Mesenteric fat pad (tissue), 1 donor: ENCODE data around the gene CNEP1R1. TPM values are rescaled to one million over a fixed set of nuclear protein-coding genes. Genes with fewer than 3 reads are reported as not detected.
"Not testable (repeated sequence)": the region's sequence is repeated elsewhere in the genome, so short reads cannot be mapped to it uniquely, and the experiment has no call there.

Source experiments
- DNase-seq: peaks from one replicate; pipeline ENCODE4 v3.0.0-alpha.2; 2020; ENCODE audit warnings: low spot score
- long read RNA-seq: library from polyadenylated mRNA; unstranded; transcript quantifications from one replicate; pipeline ENCODE4 v2.0.0, GENCODE V29; 2020
- total RNA-seq: library from RNA; stranded (reverse); fragmentation: NEBNext Ultra II Directional; extraction: Animal tissue kit (Norgen Biotek cat#: 25700); gene quantifications from one replicate; pipeline ENCODE4 v1.2.1, GENCODE V29; 2021
- donor health status: DM: yes; HTN: yes; CAD: no.

CNEP1R1 gene
- 23.5 TPM for total RNA-seq
- long read RNA-seq, transcript CNEP1R1-202 (6 exons, 2,117 nt), result major isoform, 22 of 38 reads
- long read RNA-seq, transcript CNEP1R1-203 (7 exons, 2,965 nt), result minor isoform, 7 of 38 reads
- long read RNA-seq, partial matches to known transcripts, result 3 of 38 reads
- long read RNA-seq, other reads (novel, unspliced or antisense), result 2 of 38 reads

DNA sequence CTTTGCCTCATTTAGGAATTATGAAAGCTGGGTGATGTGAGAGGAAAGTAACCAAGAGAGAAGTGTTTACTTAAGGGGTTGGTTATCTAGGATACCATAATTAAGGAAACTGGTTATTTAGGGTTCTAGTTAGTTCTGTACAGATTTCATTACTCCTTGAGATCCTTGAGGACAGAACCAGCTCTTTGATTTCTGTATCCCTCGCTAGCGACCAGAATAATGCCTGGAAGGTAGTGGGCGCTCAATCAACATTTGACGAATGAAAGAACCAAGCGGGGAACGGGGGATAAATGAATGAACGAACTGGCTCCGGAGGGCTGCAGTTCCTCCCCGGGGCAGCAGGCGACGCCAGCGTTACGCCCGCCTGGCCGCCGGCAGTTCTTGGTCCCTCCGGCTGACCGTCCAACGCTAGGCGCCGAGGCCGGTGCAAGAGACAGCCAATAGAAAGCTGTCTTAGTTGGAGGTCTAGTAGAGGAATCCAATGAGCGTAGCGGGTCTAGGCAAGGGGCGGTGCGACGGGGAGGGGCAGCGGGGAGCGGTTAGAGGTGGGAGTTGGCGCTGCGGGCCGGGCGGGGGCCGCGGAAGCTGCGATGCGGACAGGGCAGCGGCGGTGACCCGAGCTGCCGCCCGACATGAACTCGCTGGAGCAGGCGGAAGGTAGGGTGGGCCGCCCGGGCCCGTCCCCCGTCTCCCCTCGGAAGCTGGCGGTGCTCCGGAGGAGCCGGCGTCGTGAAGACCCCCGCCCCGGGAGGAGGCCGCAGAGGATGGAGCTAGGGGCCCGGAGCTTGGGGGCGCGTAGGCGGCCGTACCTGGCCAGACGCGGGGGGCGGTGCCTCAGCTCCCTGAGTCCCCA, at the start of gene CNEP1R1:
TSS of gene CNEP1R1 (plus strand) at position 542 of the 853 bp plus-strand sequence. CDS start at position 633, 91 bp downstream.
- peak; percentile 97 for DNase-seq

- no peak for DNase-seq
These were observed 47.6 kb upstream of the CNEP1R1 start for GRCh38 chr16:49977427-49977826.

- DNase-seq, result no peak
These were observed 46.3 kb upstream of the CNEP1R1 start for GRCh38 chr16:49978569-49979326.

GRCh38 chr16:49980166-49980565, 44.9 kb upstream of the CNEP1R1 start:
- DNase-seq, result no peak

- no peak for DNase-seq
These were observed 38.5 kb upstream of the CNEP1R1 start for GRCh38 chr16:49986351-49987124.

- no peak for DNase-seq
These were observed 37.6 kb upstream of the CNEP1R1 start for GRCh38 chr16:49987381-49987780.

DNA sequence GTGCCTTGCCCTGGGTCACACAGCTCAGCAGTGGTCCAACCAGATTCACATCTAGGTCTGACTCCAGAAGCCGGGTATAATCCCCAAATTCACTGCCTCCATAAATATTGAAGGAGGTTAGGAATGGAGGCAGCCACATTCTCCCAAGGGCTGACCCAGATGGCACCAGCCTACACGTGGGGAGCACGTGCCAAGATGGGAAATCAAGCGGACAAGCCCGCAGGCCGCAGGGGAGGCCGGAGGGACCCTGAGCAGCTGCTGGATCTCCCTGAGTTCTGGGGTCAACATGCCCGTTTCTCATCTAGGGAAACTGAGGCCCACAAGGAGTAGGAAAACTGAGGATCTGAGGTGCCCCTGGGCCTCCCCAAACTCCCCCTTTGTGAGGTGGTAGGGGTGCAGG, 32.2 kb upstream of the CNEP1R1 start:
- no peak for DNase-seq

DNA sequence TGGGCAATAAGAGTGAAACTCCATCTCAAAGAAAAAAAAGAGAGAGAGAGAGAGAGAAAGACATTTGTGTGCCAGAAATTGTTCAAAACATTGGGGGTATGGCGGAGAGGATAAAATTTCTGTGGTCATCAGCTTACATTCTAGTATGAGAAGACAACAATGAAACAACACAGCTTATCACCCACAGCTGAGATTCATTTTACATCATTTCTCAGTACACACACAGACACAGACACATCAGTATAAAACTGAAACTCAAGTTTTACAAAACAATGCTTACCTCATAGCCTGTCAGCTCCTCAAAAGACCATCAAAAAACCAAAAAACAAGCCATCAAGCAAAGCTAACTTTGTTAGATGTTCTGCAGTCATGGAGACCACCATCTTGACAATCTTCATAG, 31.4 kb upstream of the CNEP1R1 start:
- DNase-seq, result no peak

- no peak for DNase-seq
These were observed 31.0 kb upstream of the CNEP1R1 start for GRCh38 chr16:49994006-49994405.

GRCh38 chr16:49995720-49996119, 29.3 kb upstream of the CNEP1R1 start:
- no peak for DNase-seq

DNA sequence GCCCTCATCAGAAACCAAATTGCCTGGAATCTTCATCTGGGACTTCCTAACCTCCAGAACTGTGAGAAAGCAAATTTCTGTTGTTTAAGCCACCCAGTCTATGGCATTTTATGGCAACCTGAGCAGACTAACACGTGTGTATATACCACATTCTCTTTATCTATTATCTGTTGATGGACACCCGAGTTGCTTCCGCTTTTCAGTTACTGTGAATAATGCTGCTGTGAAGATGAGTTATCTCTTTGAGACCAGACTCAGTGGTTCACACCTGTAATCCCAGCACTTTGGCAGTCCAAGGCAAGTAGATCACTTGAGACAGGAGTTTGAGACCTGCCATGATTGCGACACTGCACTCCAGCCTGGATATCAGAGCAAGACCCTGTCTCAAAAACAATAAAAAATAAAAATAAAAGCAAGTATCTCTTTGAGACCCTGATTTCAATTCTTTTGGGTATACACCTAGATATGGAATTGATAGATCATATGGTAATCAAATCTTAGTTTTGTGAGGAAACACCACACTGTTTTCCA, 27.2 kb upstream of the CNEP1R1 start:
- no peak for DNase-seq

GRCh38 chr16:49998991-49999390, 26.0 kb upstream of the CNEP1R1 start:
- DNase-seq, result no peak

- no peak for DNase-seq
These were observed 23.9 kb upstream of the CNEP1R1 start for GRCh38 chr16:50001144-50001543.

DNA sequence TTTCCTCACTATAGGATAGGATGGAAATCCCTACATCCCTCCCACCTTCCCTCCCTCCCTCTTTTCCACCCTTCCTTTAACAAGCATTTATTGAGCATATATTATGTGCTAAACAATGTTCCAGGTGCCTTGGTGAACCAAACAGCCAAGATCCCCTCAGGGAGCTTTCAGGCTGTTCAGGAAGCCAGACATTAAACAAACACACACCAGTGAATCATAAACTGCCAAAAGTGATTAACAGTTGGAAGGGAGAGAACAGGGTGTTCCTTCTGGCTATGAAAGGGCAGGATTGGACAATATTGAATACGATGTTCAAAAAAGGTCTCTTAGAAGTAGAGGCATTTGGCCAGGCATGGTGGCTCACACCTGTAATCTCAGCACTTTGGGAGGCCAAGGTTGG, 22.8 kb upstream of the CNEP1R1 start:
- no peak for DNase-seq

GRCh38 chr16:50004239-50004638, 20.8 kb upstream of the CNEP1R1 start:
- DNase-seq, result no peak

DNA sequence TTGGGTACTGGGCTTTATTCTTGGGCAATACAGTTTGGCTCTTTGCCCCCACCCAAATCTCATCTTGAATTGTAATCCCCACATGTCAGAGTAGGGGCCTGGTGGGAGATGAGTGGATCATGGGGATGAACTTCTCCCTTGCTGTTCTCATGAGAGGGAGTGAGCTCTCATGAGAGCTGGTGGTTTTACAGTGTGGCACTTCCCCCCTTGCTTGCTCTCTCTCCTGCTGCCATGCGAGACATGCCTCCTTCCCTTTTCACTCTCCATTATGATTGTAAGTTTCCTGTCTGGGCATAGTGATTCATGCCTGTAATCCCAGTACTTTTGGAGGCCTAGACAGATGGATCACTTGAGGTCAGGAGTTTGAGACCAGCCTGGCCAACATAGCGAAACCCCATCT, 18.1 kb upstream of the CNEP1R1 start:
- no peak for DNase-seq

GRCh38 chr16:50007744-50008143, 17.3 kb upstream of the CNEP1R1 start:
- no peak for DNase-seq

DNA sequence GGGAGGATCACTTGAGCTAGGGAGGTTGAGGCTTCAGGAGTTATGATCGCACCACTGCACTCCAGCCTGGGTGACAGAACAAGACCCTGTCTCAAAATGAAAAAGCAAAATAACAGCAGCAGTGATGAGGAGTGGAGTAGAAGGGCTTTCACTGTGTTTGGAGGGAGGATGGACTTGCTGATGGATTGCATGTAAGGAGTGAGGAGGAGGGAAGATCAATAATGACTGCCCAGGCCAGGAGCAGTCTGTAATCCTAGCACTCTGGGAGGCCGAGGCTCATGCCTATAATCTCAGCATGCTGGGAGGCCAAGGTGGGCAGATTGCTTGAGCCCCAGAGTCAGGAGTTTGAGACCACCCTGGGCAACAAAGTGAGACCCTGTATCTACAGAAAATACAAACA, 14.8 kb upstream of the CNEP1R1 start:
- DNase-seq, result no peak

- no peak for DNase-seq
These were observed 13.3 kb upstream of the CNEP1R1 start for GRCh38 chr16:50011707-50012106.

- no peak for DNase-seq
These were observed 12.8 kb upstream of the CNEP1R1 start for GRCh38 chr16:50012182-50012581.

- not testable (repeated sequence) for DNase-seq
These were observed 10.8 kb upstream of the CNEP1R1 start for GRCh38 chr16:50014211-50014610.
